HL-60/S4 treated with phorbol 12-myristate 13-acetate at 8.2 ng/mL for 4 days and 3 days (cell line): ENCODE results near the gene MED17.
"Not testable (repeated sequence)": the region's sequence is repeated elsewhere in the genome, so short reads cannot be mapped to it uniquely, and the experiment has no call there.

Experiments
- in situ Hi-C: fragments of 300-500 bp; cut with MboI; formaldehyde crosslinking; loops from 2 replicates; pipeline ENCODE4 v1.15.0; 2022; ENCODE audit warnings: low sequenced_read_pairs

The MED17 gene, protein sequence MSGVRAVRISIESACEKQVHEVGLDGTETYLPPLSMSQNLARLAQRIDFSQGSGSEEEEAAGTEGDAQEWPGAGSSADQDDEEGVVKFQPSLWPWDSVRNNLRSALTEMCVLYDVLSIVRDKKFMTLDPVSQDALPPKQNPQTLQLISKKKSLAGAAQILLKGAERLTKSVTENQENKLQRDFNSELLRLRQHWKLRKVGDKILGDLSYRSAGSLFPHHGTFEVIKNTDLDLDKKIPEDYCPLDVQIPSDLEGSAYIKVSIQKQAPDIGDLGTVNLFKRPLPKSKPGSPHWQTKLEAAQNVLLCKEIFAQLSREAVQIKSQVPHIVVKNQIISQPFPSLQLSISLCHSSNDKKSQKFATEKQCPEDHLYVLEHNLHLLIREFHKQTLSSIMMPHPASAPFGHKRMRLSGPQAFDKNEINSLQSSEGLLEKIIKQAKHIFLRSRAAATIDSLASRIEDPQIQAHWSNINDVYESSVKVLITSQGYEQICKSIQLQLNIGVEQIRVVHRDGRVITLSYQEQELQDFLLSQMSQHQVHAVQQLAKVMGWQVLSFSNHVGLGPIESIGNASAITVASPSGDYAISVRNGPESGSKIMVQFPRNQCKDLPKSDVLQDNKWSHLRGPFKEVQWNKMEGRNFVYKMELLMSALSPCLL

DNA sequence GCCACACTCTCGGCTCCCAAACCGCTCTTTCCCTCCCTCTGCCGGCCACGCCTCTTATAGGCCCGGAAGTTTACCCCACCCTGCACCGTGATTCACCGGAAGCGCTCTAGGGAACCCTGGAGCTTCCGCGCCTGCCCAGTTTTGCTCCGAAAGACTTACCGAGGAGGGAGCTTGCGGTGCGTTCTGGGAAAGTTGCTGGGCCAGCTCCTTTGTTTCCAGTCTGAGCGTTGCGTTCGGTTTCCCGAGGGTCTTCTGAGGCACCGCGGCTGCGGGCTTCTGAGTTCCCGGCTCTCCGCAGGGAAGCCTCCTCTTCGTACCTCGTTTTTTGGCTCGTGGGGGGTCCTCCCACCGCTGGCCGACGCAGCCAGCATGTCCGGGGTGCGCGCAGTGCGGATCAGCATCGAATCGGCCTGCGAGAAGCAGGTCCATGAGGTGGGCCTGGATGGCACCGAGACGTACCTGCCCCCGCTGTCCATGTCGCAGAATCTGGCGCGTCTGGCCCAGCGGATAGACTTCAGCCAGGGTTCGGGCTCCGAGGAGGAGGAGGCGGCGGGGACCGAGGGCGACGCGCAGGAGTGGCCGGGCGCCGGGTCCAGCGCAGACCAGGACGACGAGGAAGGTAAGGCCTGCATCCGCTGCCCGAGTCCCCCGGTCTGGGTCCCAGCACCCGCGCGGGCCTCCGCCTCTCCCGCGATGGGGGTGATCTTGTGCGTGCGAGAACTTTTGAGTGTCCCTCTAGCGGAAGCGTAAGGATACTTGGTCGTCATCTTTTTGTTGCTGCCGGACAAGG lies at the start of gene MED17:
Gene MED17 (plus strand): TSS at position 138 of the 790 bp plus-strand sequence. CDS start 232 bp downstream, at position 370.
- in situ Hi-C loops, result no loop called here

DNA sequence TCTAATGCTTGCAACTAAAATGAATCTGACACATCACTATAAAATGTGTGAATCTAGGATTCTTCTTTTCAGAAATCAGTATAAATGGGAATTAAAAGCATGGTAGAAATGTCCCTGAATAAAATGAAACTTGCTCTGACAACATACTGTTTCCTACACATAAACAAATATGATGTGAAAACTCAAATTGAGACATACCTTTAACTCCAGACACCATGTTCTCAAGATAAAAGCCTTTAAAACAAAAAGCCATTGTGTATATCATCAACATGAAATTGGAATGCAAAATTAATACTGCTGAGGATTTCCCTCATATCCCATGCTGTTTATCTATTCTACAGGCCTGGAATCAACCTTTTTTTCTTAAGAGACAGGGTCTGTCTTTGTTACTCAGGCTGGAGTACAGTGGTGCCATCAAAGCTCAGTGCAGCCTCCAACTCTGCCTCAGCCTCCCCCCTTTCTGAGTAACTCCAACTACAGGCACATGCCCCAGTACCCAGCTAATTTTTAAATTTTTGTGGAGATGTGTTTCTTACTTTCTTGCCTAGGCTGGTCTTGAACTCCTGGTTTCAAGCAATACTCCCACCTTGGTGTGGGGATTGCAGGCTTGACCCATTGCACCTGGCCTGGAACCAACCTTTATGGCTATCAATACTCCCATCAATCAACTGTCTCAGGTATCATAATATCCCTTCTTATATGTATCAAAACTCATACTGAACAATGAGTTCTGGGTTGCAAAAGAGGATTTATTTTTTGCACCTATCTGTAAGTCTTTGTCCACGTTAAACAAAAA lies 49.5 kb upstream of the MED17 start:
- in situ Hi-C loops, result no loop called here

DNA sequence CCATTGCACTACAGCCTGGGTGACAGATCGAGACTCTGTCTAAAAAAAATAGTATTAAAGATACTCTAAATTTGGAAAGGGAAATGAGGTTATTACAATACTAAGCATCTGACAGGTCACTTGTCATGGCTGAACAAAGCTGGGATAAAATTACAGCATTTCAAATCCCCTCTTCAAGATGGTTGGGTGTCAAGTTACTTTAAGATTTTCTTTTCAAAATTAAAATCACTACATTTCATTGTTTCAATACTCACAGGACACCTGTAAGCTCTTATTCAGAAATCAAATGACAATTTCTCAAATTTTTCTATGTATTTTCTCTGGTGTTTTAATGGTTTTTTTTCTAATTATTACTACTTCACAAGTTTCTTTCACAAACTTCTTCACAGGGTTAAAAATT lies 48.5 kb upstream of the MED17 start:
- in situ Hi-C loops, result no loop called here

DNA sequence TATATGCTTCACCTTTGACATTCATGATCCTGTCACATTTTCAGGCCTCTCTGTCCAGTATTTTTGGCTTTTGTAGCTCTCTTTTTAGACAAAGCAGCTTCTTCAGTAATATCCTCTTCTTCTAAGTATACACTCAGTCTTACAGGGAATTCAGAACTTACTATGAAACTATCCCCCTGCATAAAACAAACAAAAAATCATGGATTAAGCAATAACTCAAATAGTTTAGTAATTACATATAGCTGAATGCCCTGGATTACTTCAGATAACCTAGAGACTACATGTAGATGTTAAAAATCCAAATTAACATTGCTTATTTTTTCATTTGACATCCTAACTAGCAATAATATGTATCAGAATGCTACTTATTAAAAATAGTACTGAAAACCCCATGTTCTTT lies 48.0 kb upstream of the MED17 start:
- in situ Hi-C loops, result no loop called here

DNA sequence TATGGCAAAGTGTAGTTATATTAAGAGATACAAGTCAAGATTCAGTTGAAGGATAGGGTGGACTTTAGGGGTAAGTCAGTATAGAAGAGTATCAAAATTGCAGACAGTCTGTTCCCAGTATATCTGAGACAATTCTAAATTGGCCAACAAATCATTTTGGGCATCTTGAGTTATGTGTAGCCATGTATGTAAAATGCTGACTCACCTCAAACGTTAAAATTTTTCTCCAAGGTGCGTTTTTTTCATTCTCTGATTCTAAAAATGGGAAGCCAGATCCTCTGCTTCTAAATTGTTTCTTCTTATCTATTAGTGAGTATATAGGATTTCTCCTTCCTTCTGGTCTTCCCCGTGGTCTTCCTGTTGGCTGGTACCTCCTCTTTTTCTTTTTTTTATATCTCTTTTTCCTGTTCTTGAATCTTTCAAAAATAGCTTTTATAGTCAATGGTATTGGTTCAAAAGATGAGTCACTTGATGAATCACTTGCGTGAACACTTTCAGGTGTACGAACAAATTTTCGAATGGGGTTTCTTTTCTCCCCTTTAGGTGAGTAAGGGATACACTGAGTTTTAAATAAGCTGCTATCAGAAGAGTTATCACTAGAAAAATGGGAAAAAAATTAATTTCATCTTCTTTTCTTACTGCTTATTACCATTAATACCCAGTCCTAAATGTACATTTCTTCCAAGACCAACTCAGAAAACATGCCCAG lies 46.0 kb upstream of the MED17 start:
- in situ Hi-C loops, result no loop called here

DNA sequence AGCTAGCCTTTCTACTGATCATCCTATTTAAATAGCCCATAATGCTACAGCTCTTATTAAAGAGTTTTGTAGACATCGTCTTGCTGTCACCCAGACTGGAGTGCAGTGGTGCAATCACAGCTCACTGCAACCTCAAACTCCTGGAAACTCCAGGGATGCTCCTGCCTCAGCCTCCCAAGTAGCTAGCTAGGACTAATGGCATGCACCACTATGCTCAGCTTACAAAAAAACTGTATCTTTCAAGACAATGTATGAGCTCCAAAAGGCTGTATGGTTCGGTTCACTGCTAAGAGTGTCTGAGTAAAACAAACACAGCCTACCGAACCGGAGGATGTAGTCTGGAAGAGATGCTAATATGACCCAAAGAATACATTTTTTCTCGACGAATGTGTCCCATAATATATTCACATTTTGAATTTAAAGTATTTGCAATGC lies 45.4 kb upstream of the MED17 start:
- in situ Hi-C loops, result no loop called here

DNA sequence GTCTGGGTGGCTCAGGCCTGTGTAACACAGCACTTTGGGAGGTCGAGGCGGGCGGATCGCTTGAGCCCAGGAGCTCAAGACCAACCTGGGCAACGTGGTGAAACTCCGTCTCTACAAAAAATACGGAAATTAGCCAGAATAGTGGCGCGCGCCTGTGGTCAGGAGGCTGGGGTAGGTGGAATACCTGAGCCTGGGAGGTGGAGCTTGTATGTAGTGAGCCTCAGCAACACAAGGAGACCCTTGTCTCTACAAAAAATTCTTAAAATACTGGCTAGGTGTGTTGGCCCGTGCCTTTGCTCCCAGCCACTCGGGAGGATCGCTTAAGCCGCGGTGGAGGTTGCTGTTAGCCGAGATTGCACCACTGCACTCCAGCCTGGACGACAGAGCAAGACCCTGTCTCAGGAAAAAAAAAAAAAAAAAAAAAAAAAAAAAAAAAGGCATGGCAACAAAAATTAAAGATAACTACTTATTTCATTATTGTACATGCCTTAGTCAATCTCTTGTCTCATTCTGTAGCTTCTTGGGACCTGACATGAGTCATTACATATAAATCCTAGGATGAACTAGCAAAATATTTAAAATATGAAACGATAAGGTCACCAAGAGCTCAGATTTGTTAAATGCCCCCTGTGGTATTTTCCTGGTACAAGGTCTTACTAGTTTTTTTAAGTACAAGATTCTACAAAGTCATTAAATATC lies 43.9 kb upstream of the MED17 start:
- in situ Hi-C loops, result no loop called here

DNA sequence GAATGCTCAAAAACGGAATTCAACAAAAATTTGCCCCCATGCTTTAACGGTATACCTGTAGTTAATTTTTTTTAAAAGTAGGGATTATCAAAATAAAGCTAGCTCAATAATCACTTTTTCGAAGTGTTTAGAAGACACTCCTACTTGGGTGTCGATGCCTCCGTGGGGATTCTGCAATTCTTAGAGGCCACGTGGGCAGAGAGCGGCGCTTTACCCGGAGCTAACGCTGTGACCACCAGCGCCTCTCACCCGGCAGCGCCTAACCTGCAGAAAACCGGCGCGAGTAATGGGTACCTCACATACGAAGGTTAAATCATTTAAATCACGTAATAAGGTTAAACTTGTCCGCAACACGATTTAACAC lies 43.4 kb upstream of the MED17 start:
- in situ Hi-C loops, result no loop called here

DNA sequence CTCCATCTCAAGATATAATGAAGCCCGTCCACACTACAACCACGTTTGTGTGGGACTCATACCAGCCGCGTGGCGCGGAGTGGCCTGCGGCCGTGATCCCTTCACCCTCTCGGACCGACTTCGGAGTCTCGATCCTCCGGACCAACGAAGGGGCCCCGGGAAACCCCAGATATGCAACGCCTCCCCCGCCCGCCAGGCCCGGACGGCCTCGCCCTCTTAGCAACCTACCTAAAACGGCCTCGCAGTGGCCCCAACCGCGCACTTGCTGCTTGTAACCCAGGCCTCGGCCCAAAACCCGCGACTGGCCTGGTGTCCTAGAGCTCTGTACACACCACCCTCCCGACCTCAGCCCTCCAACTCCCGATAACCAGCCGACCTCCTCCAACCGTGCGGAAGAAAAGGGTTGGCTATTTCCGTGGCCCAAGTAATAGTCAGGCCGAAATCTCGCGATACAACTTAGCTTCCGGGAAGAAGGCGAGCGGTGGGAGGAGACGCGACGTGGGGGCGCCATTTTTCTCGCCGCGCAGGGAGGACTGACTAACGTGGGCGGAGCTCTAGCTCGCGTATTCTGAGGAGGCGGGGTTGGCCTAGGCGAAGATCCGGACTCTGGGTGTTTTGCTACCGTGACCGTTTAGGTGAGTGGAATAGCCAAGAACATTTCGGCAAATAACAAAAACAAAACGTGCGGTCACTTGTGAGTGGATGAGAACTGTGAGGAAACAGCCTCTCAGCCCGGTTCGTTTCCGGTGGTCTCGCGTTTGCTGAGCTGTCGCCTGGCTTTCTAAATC lies 42.8 kb upstream of the MED17 start, which contains the start of the genes C11orf54 and TAF1D:
Gene C11orf54 (plus strand): TSS at position 579 of the 788 bp plus-strand sequence. CDS start 5,722 bp downstream, outside the sequence.
Gene TAF1D (minus strand): TSS at position 402 of the 788 bp plus-strand sequence. CDS start 2,191 bp downstream, outside the sequence.
- in situ Hi-C loops, result no loop called here

DNA sequence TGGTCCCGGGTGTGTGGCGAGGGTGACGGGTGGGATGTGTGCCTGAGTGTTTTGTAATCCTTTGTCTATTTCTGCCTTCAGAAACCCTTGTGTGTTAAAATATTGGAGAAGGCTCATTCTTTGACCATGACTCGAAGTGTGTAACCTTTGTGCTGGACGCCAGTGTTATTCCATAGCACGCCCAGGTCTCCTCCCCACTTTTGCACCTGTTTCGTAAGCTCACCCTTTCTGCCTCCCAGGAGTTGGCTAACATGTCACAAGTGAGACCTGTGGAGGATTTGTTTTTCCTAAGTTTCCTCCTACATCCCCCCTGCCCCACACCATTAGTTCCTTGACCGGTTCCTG lies 42.2 kb upstream of the MED17 start:
- in situ Hi-C loops, result no loop called here

DNA sequence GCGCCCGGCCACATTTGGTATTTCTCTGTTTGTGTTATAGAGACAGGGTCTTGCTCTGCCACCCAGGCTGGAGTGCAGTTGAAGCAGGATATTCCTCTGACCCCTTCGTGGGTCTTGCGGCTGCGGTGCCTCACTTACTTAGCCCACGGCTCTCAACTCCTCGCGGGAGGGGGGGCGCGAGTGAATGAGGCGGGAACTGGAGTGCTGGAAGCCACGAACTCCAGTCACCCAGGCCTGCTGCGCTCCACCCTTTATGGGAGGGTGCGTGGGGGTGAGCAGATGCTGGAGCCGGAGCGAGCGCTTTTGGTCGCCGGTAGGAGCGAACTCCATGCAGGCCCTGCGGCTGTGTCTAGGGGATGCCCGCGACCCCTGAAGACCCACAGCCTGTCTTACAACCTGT lies 40.8 kb upstream of the MED17 start:
- in situ Hi-C loops, result no loop called here

DNA sequence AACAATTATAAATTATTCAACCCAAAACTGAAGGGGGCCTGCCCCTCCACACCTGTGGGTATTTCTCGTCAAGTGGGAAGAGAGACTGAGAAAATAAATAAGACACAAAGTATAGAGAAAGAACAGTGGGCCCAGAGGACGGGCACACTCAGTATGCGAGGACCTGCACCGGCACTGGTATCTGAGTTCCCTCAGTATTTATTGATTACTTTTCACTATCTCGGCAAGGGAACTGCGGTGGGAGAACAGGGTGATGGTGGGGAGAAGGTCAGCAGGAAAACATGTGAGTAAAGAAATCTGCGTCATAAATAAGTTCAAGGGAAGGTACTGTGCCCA lies 39.4 kb upstream of the MED17 start:
- in situ Hi-C loops, result no loop called here

DNA sequence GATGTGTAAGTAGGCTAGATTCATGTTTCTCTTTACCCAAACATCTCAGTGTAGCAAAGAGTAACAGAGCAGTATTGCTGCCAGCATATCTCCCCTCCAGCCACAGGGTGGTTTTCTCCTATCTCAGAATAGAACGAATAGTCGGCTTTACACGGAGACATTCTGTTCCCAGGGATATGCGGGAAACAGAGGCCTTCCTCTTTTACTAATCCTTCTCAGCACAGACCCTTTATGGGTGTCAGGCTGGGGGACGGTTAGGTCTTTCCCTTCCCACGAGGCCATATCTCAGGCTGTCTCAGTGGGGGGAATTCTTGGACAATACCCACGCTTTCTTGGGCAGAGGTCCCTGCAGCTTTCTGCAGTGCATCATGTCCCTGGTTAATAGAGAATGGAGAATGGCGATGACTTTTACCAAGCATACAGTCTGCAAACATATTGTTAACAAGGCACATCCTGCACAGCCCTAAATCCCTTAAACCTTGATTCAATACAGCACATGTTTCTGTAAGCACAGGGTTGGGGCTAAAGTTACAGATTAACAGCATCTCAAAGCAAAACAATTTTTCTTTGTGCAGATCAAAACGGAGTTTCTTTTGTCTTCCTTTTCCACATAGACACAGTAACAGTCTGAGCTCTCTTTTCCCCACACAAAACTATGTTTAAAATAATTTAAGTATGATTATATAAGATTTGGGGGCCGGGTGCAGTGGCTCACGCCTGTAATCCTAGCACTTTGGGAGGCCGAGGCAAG lies 38.9 kb upstream of the MED17 start:
- in situ Hi-C loops, result not testable (repeated sequence)

DNA sequence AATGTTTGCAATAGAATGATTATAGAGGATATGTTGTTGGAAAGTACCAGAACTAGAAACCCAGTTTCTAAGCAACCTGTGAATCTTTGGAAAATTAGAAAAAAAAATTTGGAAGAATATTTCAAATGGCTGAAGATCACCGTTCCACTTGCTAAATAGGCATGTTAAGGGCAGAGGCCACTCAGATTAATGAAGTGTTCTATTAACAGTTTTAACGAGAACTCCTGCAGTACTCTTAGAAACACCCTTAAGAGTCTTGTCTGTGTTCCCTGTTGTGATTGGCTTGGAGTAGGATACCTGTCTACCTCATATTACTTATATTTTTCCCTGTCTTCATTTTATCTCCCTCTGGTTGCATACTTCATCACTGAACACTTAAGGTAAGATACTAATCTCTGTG lies 38.0 kb upstream of the MED17 start:
- in situ Hi-C loops, result no loop called here

DNA sequence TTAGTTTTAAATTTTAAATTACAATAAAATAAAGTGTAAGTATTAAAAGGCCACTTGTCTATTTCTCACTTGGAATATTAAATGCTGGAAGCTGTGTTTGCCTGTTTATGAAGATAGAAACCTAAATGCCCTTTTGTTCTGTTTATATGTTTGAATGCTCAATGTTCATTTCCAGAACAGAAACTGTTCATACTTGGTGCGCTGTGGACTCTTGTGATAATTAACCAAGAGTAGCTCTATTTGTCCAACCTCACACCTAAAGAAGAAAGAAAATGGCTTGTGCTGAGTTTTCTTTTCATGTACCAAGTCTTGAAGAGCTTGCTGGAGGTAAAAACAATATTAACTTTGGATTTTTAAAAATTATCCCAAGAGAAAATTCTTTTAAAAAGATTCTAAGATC lies 37.0 kb upstream of the MED17 start:
- in situ Hi-C loops, result no loop called here

DNA sequence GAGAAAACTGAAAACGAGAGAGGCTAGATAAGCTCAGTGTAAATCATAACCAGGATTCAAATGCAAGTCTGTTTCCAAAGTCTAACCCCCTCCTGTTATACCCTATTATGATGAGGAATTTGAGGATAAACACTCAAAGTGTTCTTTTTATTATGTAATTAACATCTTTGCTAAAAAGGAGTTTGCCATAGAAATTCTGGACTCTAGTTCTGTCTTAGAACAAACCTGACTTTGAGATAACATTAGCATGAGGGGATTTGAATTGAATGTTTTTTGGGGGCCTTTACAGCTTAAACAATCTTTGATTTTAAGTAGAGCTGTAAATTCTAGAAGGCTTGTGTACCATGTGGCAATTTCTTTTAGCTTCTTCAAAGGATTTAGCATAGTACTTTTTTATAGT lies 33.1 kb upstream of the MED17 start:
- in situ Hi-C loops, result no loop called here

DNA sequence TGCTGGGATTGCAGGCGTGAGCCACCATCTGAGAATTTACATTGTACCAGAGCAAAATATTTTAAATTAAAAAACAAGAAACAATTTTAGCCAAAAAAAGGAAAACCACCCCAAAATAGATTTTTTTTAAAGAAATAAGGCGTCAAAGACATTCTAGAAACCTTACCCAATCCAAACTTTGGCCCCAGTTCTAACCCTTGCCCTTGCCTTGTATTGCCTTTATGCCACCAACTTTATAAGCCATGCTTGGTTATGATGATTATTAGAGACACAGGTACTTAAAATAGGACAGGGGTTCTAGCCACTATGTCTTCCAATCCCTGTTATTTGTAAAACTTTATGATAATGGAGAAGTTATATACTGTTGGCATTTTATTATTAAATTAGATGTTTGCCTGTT lies 30.8 kb upstream of the MED17 start:
- in situ Hi-C loops, result no loop called here

DNA sequence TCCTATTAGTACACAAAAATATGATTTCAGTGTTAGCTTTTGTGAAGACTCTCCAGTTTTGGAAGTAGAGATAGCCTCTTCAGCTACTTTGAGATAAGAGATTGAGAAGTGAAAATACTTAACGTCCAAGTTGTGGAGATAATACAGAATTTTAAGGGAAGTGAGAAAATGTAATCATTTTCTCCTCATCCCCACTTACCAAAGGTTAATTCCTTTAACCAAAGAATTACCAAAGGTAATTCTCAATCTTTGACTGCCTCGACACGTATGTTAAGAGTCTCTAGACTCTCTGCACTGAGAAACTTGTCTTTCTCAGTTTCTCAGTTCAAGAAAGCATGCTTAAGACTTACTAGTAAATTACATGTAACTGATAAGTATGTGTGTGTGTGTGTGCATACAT lies 27.3 kb upstream of the MED17 start:
- in situ Hi-C loops, result no loop called here
